ENCODE results near the gene DEPDC1. TPM values are rescaled to one million over a fixed set of nuclear protein-coding genes. Genes with fewer than 3 reads are reported as not detected.

The DEPDC1 gene
- polyA plus RNA-seq, 2 of the 4 experiments (the other 2 are of a cell fraction), result 18.2 to 33.6 TPM

- no peak overlapping the region for H3K4me2 ChIP-seq
- no peaks in the 10 kb centered on the region for H3K4me1 ChIP-seq
- DNase-seq (ENCODE audit: low read depth in 1 of 2, low spot score in 1 of 2), result no peak
- ATAC-seq, result no peak
- FAIRE-seq, result no peak
- no peak overlapping the region for H3K4me3 ChIP-seq
- TF ChIP-seq SREBF2 (IDR thresholded peaks at IDR 0.05), result no peak
- TF ChIP-seq GATA3 (IDR thresholded peaks at IDR 0.05; ENCODE audit: borderline replicate concordance), result no peak
- no peak for TF ChIP-seq HES2 (IDR thresholded peaks at IDR 0.05)
- no peak for TF ChIP-seq HEYL (CRISPR knock-in tag; IDR thresholded peaks at IDR 0.05)
- no peak for TF ChIP-seq EHMT2 (IDR thresholded peaks at IDR 0.05; ENCODE audit: low read depth)
- TF ChIP-seq RARB (CRISPR knock-in tag; IDR thresholded peaks at IDR 0.05), result no peak
- TF ChIP-seq ZSCAN20 (CRISPR knock-in tag; IDR thresholded peaks at IDR 0.05), result no peak
- POLR2A ChIA-PET, result no interaction called here
- 57% methylated on average over 2 of the region's 2 CpGs for WGBS (ENCODE audit: missing lambda C conversion rate)
- no peak overlapping the region for H3K27ac ChIP-seq
- CTCF ChIA-PET, result interaction anchor here (0.7 kb wide), 1 partner anchor 185 kb away, joined by 3 read pairs; no protein-coding TSS in a partner anchor
- no peaks in the 10 kb centered on the region for H3K9me3 ChIP-seq
Measured at GRCh38 chr1:68511254-68511653, 14.4 kb upstream of the DEPDC1 start.

- CTCF ChIA-PET, result interaction anchor here (1.0 kb wide), 1 partner anchor 13 kb away, joined by 3 read pairs; no protein-coding TSS in a partner anchor
Measured at GRCh38 chr1:68506386-68506785, 9.5 kb upstream of the DEPDC1 start.

GRCh38 chr1:68503085-68503484 is 6.2 kb upstream of the DEPDC1 start:
- no peak for FAIRE-seq
- TF ChIP-seq TP53 (CRISPR knock-in tag; IDR thresholded peaks at IDR 0.05) (no peak), FOSL2 (IDR thresholded peaks at IDR 0.05) (no peak), FOSL2 (CRISPR knock-in tag; IDR thresholded peaks at IDR 0.05) (no peak)

More at GRCh38 chr1:68506386-68506785, 9.5 kb upstream of the DEPDC1 start:
- no peak overlapping the region for H3K27ac ChIP-seq
- ATAC-seq (no peak), DNase-seq (ENCODE audit: low read depth in 1 of 2, low spot score in 1 of 2) (no peak), FAIRE-seq (no peak)
- H3K4me1 ChIP-seq, result no peaks in the 10 kb centered on the region
- H3K4me2 ChIP-seq, result no peak overlapping the region
- peaks cover 4% of the 10 kb centered on the region; the same call in 1 of the 3 replicates for H3K9me3 ChIP-seq
- WGBS (ENCODE audit: missing lambda C conversion rate), result 63% methylated on average over 3 of the region's 3 CpGs
- POLR2A ChIA-PET, result no interaction called here
- H3K4me3 ChIP-seq, result no peak overlapping the region
- no peak for TF ChIP-seq PHF8 (IDR thresholded peaks at IDR 0.05; ENCODE audit: borderline replicate concordance, low read depth)
- TF ChIP-seq MAX (IDR thresholded peaks at IDR 0.05), result no peak
- no peak for TF ChIP-seq KDM1A (IDR thresholded peaks at IDR 0.05; ENCODE audit: low read depth)
- no peak for TF ChIP-seq HDAC2 (IDR thresholded peaks at IDR 0.05)
- no peak for TF ChIP-seq MYC (IDR thresholded peaks at IDR 0.05; ENCODE audit: borderline replicate concordance, low read length)
- TF ChIP-seq BHLHE40 (IDR thresholded peaks at IDR 0.05; ENCODE audit: low read depth, low read length), result no peak

GRCh38 chr1:68497358-68497698 is 446 bp upstream of the DEPDC1 start:
- ATAC-seq, result peak; percentile 44 to 52
- TF ChIP-seq CHD2 (IDR thresholded peaks at IDR 0.05; ENCODE audit: low read length, partially characterized antibody), result no peak
- TF ChIP-seq GATA3 (IDR thresholded peaks at IDR 0.05; ENCODE audit: borderline replicate concordance), result no peak
- no peak for TF ChIP-seq CHD4 (IDR thresholded peaks at IDR 0.05; ENCODE audit: borderline replicate concordance)
- TF ChIP-seq RAD21 (conservative IDR thresholded peaks at IDR 0.05 in 1 of 2, IDR thresholded peaks at IDR 0.05 in 1 of 2), result no peak
- WGBS (ENCODE audit: missing lambda C conversion rate), result 10% methylated on average over 3 of the region's 3 CpGs
- no peak for DNase-seq (ENCODE audit: low read depth in 1 of 2, low spot score in 1 of 2)
- peaks cover 12% of the 10 kb centered on the region; the same call in 2 of the 3 replicates for H3K4me1 ChIP-seq
- H3K4me2 ChIP-seq, result peak overlapping the region; percentile 79
- POLR2A ChIA-PET, result no interaction called here
- FAIRE-seq, result no peak
- H3K9me3 ChIP-seq, result no peaks in the 10 kb centered on the region
- H3K27ac ChIP-seq, result peak overlapping the region; percentile 53 to 77
- CTCF ChIA-PET, result interaction anchor here (1.0 kb wide), 1 partner anchor 17 kb away, joined by 3 read pairs; no protein-coding TSS in a partner anchor
- peak overlapping the region; percentile 84 for H3K4me3 ChIP-seq

More at GRCh38 chr1:68503085-68503484, 6.2 kb upstream of the DEPDC1 start:
- ChIA-PET CTCF (no interaction called here), POLR2A (no interaction called here)
- no peak for DNase-seq (ENCODE audit: low read depth in 1 of 2, low spot score in 1 of 2)
- peaks cover 4% of the 10 kb centered on the region; the same call in 1 of the 3 replicates for H3K9me3 ChIP-seq
- no peak overlapping the region for H3K27ac ChIP-seq
- H3K4me1 ChIP-seq, result no peaks in the 10 kb centered on the region
- H3K4me2 ChIP-seq, result no peak overlapping the region
- ATAC-seq, result no peak
- H3K4me3 ChIP-seq, result no peak overlapping the region

All from A549 (cell line).